ENCODE measurements around the gene RBM42.

The RBM42 gene

GRCh38 chr19:35612224-35612558 lies 16.6 kb upstream of the RBM42 start:
- Histone ChIP-seq H3K27me3 (ENCODE audit: insufficient read depth, poor library complexity, severe bottlenecking) (no peaks in the 10 kb centered on the region), H3K9me3 (ENCODE audit: severe bottlenecking) (peaks cover 2% of the 10 kb centered on the region), H3K4me3 (ENCODE audit: severe bottlenecking) (peak overlapping the region; percentile 96), H3K36me3 (ENCODE audit: low read depth) (peaks cover 21% of the 10 kb centered on the region), H3K27ac (ENCODE audit: poor library complexity, severe bottlenecking) (no peak overlapping the region), H3K4me1 (ENCODE audit: insufficient read depth, poor library complexity, severe bottlenecking) (peaks cover 4% of the 10 kb centered on the region)
- ATAC-seq (ENCODE audit: low read depth), result no peak
- no peak for TF ChIP-seq CTCF (IDR thresholded peaks at IDR 0.05; ENCODE audit: poor library complexity, severe bottlenecking)
- DNase-seq (ENCODE audit: low spot score), result no peak

- Histone ChIP-seq H3K4me3 (ENCODE audit: severe bottlenecking) (peak within 1 kb of the TSS; percentile 96), H3K27me3 (ENCODE audit: insufficient read depth, poor library complexity, severe bottlenecking) (no peaks in the 10 kb centered on the region), H3K4me1 (ENCODE audit: insufficient read depth, poor library complexity, severe bottlenecking) (peaks cover 4% of the 10 kb centered on the region), H3K9me3 (ENCODE audit: severe bottlenecking) (no peaks in the 10 kb centered on the region), H3K27ac (ENCODE audit: poor library complexity, severe bottlenecking) (peak within 1 kb of the TSS; percentile 23), H3K36me3 (ENCODE audit: low read depth) (peaks cover 21% of the 10 kb centered on the region)
- DNase-seq (ENCODE audit: low spot score), result peak; percentile 85
- TF ChIP-seq CTCF (IDR thresholded peaks at IDR 0.05; ENCODE audit: poor library complexity, severe bottlenecking), result no peak
- peak; percentile 95 for ATAC-seq (ENCODE audit: low read depth)
Observed at GRCh38 chr19:35612559-35613321, 16.1 kb upstream of the RBM42 start, which contains the start of gene HAUS5. Gene HAUS5 (plus strand): TSS chr19:35612735. CDS start chr19:35612795, 60 bp downstream.

GRCh38 chr19:35613574-35613973 lies 15.3 kb upstream of the RBM42 start:
- Histone ChIP-seq H3K4me1 (ENCODE audit: insufficient read depth, poor library complexity, severe bottlenecking) (peaks cover 4% of the 10 kb centered on the region), H3K36me3 (ENCODE audit: low read depth) (peaks cover 21% of the 10 kb centered on the region), H3K27ac (ENCODE audit: poor library complexity, severe bottlenecking) (no peak overlapping the region), H3K4me3 (ENCODE audit: severe bottlenecking) (no peak overlapping the region), H3K9me3 (ENCODE audit: severe bottlenecking) (no peaks in the 10 kb centered on the region), H3K27me3 (ENCODE audit: insufficient read depth, poor library complexity, severe bottlenecking) (no peaks in the 10 kb centered on the region)
- DNase-seq (ENCODE audit: low spot score) (no peak), ATAC-seq (ENCODE audit: low read depth) (no peak)
- TF ChIP-seq CTCF (IDR thresholded peaks at IDR 0.05; ENCODE audit: poor library complexity, severe bottlenecking), result no peak

- no peak overlapping the region for H3K4me3 ChIP-seq (ENCODE audit: severe bottlenecking)
- ATAC-seq (ENCODE audit: low read depth), result no peak
- no peak overlapping the region for H3K27ac ChIP-seq (ENCODE audit: poor library complexity, severe bottlenecking)
- TF ChIP-seq CTCF (IDR thresholded peaks at IDR 0.05; ENCODE audit: poor library complexity, severe bottlenecking), result no peak
- H3K9me3 ChIP-seq (ENCODE audit: severe bottlenecking), result no peaks in the 10 kb centered on the region
- no peak for DNase-seq (ENCODE audit: low spot score)
- H3K4me1 ChIP-seq (ENCODE audit: insufficient read depth, poor library complexity, severe bottlenecking), result peaks cover 4% of the 10 kb centered on the region
- H3K27me3 ChIP-seq (ENCODE audit: insufficient read depth, poor library complexity, severe bottlenecking), result no peaks in the 10 kb centered on the region
- H3K36me3 ChIP-seq (ENCODE audit: low read depth), result peaks cover 21% of the 10 kb centered on the region
Observed at GRCh38 chr19:35615036-35615435, 13.8 kb upstream of the RBM42 start.

- Histone ChIP-seq H3K27me3 (ENCODE audit: insufficient read depth, poor library complexity, severe bottlenecking) (no peaks in the 10 kb centered on the region), H3K4me3 (ENCODE audit: severe bottlenecking) (no peak overlapping the region), H3K27ac (ENCODE audit: poor library complexity, severe bottlenecking) (no peak overlapping the region), H3K4me1 (ENCODE audit: insufficient read depth, poor library complexity, severe bottlenecking) (no peaks in the 10 kb centered on the region), H3K36me3 (ENCODE audit: low read depth) (peaks cover 25% of the 10 kb centered on the region), H3K9me3 (ENCODE audit: severe bottlenecking) (no peaks in the 10 kb centered on the region)
- no peak for DNase-seq (ENCODE audit: low spot score)
- ATAC-seq (ENCODE audit: low read depth), result no peak
- TF ChIP-seq CTCF (IDR thresholded peaks at IDR 0.05; ENCODE audit: poor library complexity, severe bottlenecking), result no peak
Observed at GRCh38 chr19:35618857-35619256, 10.0 kb upstream of the RBM42 start.

Measured in RWPE2 (cell line).